Lower leg skin (tissue), 4 donors: ENCODE results near the gene ZGRF1. TPM values are rescaled to one million over a fixed set of nuclear protein-coding genes. Genes with fewer than 3 reads are reported as not detected.

Source experiments
- DNase-seq, 2 donors: peaks; one replicate each; pipeline ENCODE4 v3.0.0-alpha.2; 2019; ENCODE audit warnings: low spot score in 2 of 2
- H3K4me3 ChIP-seq: fragments of 200-600 bp; sonication (generic); 2 replicates; pipeline ENCODE4 v1.5.1; 2017; ENCODE audit warnings: mild to moderate bottlenecking, low read depth; ENCODE audit not compliant: poor library complexity, severe bottlenecking
- CTCF ChIP-seq, 3 donors: fragments of 450-650 bp; IDR thresholded peaks; one replicate each; pipeline ENCODE4 v1.5.1; 2016; ENCODE audit warnings: antibody characterized with exemption in 3 of 3, mild to moderate bottlenecking in 3 of 3, moderate library complexity in 2 of 3
- POLR2A ChIP-seq, 2 donors: fragments of 450-650 bp; IDR thresholded peaks; one replicate each; pipeline ENCODE4 v1.6.1; 2016 to 2017; ENCODE audit warnings: antibody characterized with exemption in 2 of 2, mild to moderate bottlenecking in 1 of 2, moderate library complexity in 1 of 2
- WGBS, 2 donors: methylation state at CpG; one replicate each; pipeline ENCODE4 v1.1.5; 2018; 5-methylcytosine and 5-hydroxymethylcytosine counted together
- intact Hi-C: fragments of 100-400 bp; cut with DNase I; formaldehyde crosslinking; loops from one replicate; pipeline ENCODE4 v1.15.0; 2023; ENCODE audit warnings: low total_unique reads
- total RNA-seq, 4 donors: library from RNA; depleted of rRNA; stranded (reverse); fragments of >200 nt; gene quantifications; one replicate each; pipeline ENCODE4 v1.1.0, GENCODE V29; 2016

ZGRF1 gene
- total RNA-seq, 4 donors from 2014 or later = 1.6 to 3.9 (median 2.4) TPM

DNA sequence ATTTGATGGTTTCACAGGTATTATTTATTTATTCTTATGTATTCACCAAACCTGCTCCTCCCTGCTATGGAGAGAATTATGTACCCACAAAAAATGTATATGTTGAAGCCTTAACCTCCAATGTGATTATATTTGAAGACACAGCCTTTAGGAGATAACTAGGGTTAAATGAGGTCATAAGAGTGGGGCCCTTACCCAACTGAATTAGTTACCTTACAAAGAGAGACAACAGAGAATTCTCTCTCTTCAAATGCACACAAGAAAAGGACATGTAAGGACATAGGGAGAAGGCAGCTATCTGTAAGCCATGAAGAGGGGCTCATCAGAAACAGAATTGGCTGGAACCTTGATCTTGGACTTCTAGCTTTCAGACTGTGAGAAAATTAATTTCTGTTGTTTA lies 44.0 kb downstream of the ZGRF1 start:
- TF ChIP-seq POLR2A (IDR thresholded peaks at IDR 0.05) = no peak
- H3K4me3 ChIP-seq = no peak overlapping the region
- intact Hi-C loops = no loop called here
- DNase-seq = no peak

- intact Hi-C loops = no loop called here
- no peak overlapping the region for H3K4me3 ChIP-seq
- DNase-seq = no peak
- WGBS, 2 donors = 88 to 89% methylated on average over 1 of the region's 1 CpG
- TF ChIP-seq POLR2A (IDR thresholded peaks at IDR 0.05) = no peak
- TF ChIP-seq CTCF (IDR thresholded peaks at IDR 0.05) = no peak
Observed at GRCh38 chr4:112591593-112591992, 45.1 kb downstream of the ZGRF1 start.

- no peak for DNase-seq
- H3K4me3 ChIP-seq = no peak overlapping the region
- intact Hi-C loops = no loop called here
- TF ChIP-seq CTCF (IDR thresholded peaks at IDR 0.05) (no peak), POLR2A (IDR thresholded peaks at IDR 0.05) (no peak)
Observed at GRCh38 chr4:112589206-112589605, 47.5 kb downstream of the ZGRF1 start.

DNA sequence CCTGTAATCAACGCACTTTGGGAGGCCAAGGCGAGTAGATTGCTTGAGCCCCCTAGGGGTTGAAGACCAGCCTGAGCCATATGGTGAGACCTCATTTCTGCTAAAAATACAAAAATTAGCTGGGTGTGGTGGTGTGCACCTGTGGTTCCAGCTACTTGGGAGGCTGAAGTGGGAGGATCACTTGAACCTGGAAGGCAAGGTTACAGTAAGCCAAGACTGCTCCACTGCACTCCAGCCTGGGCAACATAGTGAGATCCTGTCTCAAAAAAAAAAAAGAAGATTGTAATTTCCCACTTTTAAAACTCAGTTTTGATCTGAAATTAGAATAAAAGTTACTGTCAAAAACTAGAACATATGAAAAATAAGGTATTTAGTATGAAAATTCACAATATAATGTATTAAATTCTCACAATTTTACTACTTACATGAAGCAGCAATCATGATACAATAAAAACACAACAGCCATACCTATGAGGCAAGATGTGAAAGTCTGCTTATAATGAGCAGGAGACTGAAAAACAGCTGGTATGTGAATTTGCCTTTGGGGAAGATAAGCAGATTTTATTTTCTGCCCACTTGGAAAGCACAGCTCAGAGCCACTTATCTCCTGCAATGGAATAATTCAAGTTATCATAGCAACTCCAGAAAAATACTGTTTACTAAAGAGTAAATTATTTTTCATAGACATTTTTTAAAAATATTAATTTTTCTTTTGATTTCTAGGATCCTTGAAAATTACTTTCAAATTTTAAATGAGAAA lies 50.6 kb downstream of the ZGRF1 start:
- DNase-seq = no peak
- WGBS, 2 donors = 95% methylated on average over 2 of the region's 2 CpGs
- intact Hi-C loops = no loop called here
- TF ChIP-seq POLR2A (IDR thresholded peaks at IDR 0.05) (no peak), CTCF (IDR thresholded peaks at IDR 0.05) (no peak)
- H3K4me3 ChIP-seq = no peak overlapping the region

GRCh38 chr4:112567536-112567935 lies 69.2 kb downstream of the ZGRF1 start:
- WGBS, 2 donors = 99% methylated on average over 5 of the region's 5 CpGs
- H3K4me3 ChIP-seq = no peak overlapping the region
- TF ChIP-seq POLR2A (IDR thresholded peaks at IDR 0.05) (no peak), CTCF (IDR thresholded peaks at IDR 0.05) (no peak)
- intact Hi-C loops = no loop called here
- DNase-seq = no peak

DNA sequence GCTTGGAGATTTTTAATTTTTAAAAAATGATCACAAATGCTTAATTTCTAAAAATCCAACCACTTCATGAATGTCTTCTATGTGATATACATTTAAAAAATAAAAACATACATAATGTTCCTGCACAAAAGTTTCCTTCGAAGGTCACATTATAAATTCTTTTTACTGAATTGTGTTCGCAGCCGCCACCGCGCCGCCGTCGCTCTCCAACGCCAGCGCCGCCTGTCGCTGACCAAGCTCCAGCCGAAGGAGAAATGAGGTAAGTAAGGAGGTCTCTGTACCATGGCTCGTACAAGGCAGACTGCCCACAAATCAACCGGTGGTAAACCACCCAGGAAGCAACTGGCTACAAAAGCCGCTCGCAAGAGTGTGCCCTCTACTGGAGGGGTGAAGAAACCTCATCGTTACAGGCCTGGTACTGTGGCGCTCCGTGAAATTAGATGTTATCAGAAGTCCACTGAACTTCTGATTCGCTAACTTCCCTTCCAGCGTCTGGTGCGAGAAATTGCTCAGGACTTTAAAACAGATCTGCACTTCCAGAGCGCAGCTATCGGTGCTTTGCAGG lies 71.9 kb downstream of the ZGRF1 start:
- intact Hi-C loops = no loop called here
- DNase-seq = no peak
- H3K4me3 ChIP-seq = no peak overlapping the region
- 95 to 98% methylated on average over 25 of the region's 25 CpGs for WGBS, 2 donors
- TF ChIP-seq CTCF (IDR thresholded peaks at IDR 0.05) (no peak), POLR2A (IDR thresholded peaks at IDR 0.05) (no peak)
